HL-60 (cell line): ENCODE results near the gene EIF2B5.

ENCODE experiments used
- SPI1 ChIP-seq: IDR thresholded peaks from 2 replicates; pipeline ENCODE4 v1.6.1; 2012; ENCODE audit warnings: low read depth, mild to moderate bottlenecking, borderline replicate concordance
- TF ChIP-seq, protein P1 (sequence below): IDR thresholded peaks from one replicate; pipeline ENCODE4 v1.5.1; 2011; ENCODE audit warnings: low read length, control low read depth, inconsistent platforms; ENCODE audit not compliant: insufficient read depth
- TF ChIP-seq, protein P2 (sequence below): IDR thresholded peaks from 2 replicates; pipeline ENCODE4 v1.6.1; 2012; ENCODE audit warnings: low read depth; ENCODE audit not compliant: insufficient replicate concordance

GRCh38 chr3:184175981-184176376, 40.8 kb downstream of the EIF2B5 start:
- TF ChIP-seq, protein P1, sequence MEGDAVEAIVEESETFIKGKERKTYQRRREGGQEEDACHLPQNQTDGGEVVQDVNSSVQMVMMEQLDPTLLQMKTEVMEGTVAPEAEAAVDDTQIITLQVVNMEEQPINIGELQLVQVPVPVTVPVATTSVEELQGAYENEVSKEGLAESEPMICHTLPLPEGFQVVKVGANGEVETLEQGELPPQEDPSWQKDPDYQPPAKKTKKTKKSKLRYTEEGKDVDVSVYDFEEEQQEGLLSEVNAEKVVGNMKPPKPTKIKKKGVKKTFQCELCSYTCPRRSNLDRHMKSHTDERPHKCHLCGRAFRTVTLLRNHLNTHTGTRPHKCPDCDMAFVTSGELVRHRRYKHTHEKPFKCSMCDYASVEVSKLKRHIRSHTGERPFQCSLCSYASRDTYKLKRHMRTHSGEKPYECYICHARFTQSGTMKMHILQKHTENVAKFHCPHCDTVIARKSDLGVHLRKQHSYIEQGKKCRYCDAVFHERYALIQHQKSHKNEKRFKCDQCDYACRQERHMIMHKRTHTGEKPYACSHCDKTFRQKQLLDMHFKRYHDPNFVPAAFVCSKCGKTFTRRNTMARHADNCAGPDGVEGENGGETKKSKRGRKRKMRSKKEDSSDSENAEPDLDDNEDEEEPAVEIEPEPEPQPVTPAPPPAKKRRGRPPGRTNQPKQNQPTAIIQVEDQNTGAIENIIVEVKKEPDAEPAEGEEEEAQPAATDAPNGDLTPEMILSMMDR = no peak
- TF ChIP-seq, protein P2, sequence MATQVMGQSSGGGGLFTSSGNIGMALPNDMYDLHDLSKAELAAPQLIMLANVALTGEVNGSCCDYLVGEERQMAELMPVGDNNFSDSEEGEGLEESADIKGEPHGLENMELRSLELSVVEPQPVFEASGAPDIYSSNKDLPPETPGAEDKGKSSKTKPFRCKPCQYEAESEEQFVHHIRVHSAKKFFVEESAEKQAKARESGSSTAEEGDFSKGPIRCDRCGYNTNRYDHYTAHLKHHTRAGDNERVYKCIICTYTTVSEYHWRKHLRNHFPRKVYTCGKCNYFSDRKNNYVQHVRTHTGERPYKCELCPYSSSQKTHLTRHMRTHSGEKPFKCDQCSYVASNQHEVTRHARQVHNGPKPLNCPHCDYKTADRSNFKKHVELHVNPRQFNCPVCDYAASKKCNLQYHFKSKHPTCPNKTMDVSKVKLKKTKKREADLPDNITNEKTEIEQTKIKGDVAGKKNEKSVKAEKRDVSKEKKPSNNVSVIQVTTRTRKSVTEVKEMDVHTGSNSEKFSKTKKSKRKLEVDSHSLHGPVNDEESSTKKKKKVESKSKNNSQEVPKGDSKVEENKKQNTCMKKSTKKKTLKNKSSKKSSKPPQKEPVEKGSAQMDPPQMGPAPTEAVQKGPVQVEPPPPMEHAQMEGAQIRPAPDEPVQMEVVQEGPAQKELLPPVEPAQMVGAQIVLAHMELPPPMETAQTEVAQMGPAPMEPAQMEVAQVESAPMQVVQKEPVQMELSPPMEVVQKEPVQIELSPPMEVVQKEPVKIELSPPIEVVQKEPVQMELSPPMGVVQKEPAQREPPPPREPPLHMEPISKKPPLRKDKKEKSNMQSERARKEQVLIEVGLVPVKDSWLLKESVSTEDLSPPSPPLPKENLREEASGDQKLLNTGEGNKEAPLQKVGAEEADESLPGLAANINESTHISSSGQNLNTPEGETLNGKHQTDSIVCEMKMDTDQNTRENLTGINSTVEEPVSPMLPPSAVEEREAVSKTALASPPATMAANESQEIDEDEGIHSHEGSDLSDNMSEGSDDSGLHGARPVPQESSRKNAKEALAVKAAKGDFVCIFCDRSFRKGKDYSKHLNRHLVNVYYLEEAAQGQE = no peak
- no peak for TF ChIP-seq SPI1
